H1 (cell line): ENCODE measurements around the gene MBOAT2. TPM values are rescaled to one million over a fixed set of nuclear protein-coding genes. Genes with fewer than 3 reads are reported as not detected.

ENCODE experiments used
- ASH2L ChIP-seq: fragments of 200-600, 300-600 bp; sonication (generic); IDR thresholded peaks from one replicate; pipeline ENCODE4 v1.7.1; 2017; ENCODE audit warnings: low read length
- BACH1 ChIP-seq: IDR thresholded peaks from 2 replicates; pipeline ENCODE4 v1.6.1; 2012; ENCODE audit warnings: low read length, improper control_type of control experiment
- CBX8 ChIP-seq: fragments of 300-800, 300-1000 bp; sonication (generic); IDR thresholded peaks from 2 replicates; pipeline ENCODE4 v1.7.1; 2016; ENCODE audit warnings: low read depth, low read length, borderline replicate concordance
- CHD7 ChIP-seq: fragments of 300-600 bp; sonication (generic); IDR thresholded peaks from 2 replicates; pipeline ENCODE4 v1.7.1; 2012; ENCODE audit warnings: low read length, moderate library complexity, mild to moderate bottlenecking, inconsistent platforms; ENCODE audit not compliant: insufficient replicate concordance
- GABPA ChIP-seq: IDR thresholded peaks from 2 replicates; pipeline ENCODE4 v1.6.1; 2011; ENCODE audit warnings: mild to moderate bottlenecking, low read length, moderate library complexity, borderline replicate concordance; ENCODE audit not compliant: insufficient read depth
- KDM5A ChIP-seq: fragments of 200-600 bp; IDR thresholded peaks from 2 replicates; pipeline ENCODE4 v1.7.1; 2012; ENCODE audit warnings: mild to moderate bottlenecking, low read length, inconsistent platforms, mixed read lengths
- MAX ChIP-seq: IDR thresholded peaks from 2 replicates; pipeline ENCODE4 v1.6.1; 2012; ENCODE audit warnings: inconsistent platforms
- NANOG ChIP-seq: IDR thresholded peaks from 2 replicates; pipeline ENCODE4 v1.6.1; 2011; ENCODE audit warnings: low read length, low read depth, mild to moderate bottlenecking, inconsistent platforms; ENCODE audit not compliant: insufficient read depth, poor library complexity, severe bottlenecking
- SIX5 ChIP-seq: IDR thresholded peaks from 2 replicates; pipeline ENCODE4 v1.6.1; 2011; ENCODE audit warnings: mild to moderate bottlenecking, low read depth, low read length
- SP1 ChIP-seq: IDR thresholded peaks from 2 replicates; pipeline ENCODE4 v1.6.1; 2011; ENCODE audit warnings: low read depth, low read length
- YY1 ChIP-seq: IDR thresholded peaks from 2 replicates; pipeline ENCODE4 v1.6.1; 2011; ENCODE audit warnings: low read depth, mild to moderate bottlenecking, low read length
- polyA plus RNA-seq, 7 experiments: library from polyadenylated mRNA; depleted of rRNA in 3 of 7; stranded (reverse) in 5 of 7; unstranded in 2 of 7; fragments of >200 nt in 5 of 7; fragments of 200-250 nt in 2 of 7; gene quantifications; 1 replicate in 5 of 7; 2 replicates in 1 of 7; 4 replicates in 1 of 7; pipeline versions ENCODE4 v1.2.1 to v1.2.3, GENCODE V29; 2011 to 2013; ENCODE audit warnings: missing spikeins in 2 of 7, mixed read lengths in 2 of 7
- total RNA-seq: library from RNA; stranded (reverse); fragmentation: NEBNext Ultra II Directional; extraction: Animal tissue kit (Norgen Biotek cat#: 25700); gene quantifications from 2 replicates; pipeline ENCODE4 v1.2.1, GENCODE V29; 2021

MBOAT2 gene
- total and polyA plus RNA-seq, 2 of the 8 experiments (the other 6 are each of a cell fraction or from before 2014, with no cell fraction given), result 11.2 to 23.4 TPM

GRCh38 chr2:8998418-8999101, 4.9 kb downstream of the MBOAT2 start (continued):
- TF ChIP-seq CHD7, result no peak
- no peak for TF ChIP-seq CBX8
- TF ChIP-seq YY1, result no peak
- TF ChIP-seq NANOG, result no peak
- TF ChIP-seq KDM5A, result no peak
- no peak for TF ChIP-seq GABPA
- no peak for TF ChIP-seq MAX
- no peak for TF ChIP-seq BACH1
- no peak for TF ChIP-seq SP1
- no peak for TF ChIP-seq ASH2L
- no peak for TF ChIP-seq SIX5
